ENCODE measurements around the gene HLA-DQB1.

DNA sequence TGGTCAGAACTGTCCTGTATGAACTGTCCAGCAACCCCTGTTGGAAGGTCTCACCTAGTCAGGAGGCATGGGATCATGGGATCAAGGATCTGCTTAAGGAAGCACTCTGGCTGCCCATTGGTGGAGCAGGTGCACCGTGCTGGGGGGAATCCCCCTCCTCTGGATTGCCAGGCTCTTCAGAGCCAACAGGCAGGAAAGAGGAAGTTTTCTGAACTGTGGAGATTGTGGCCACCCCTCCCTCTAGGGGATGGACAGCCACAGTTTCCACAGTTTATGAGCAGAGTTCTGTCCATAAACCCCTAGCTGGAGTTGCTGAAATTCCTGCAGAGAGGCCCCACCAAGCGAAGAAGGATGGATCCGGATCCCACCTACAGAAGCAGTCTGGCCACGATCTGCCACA, 13.0 kb upstream of the HLA-DQB1 start:
- TF ChIP-seq POLR2AphosphoS5 (IDR thresholded peaks at IDR 0.05; ENCODE audit: low read depth, low read length): no peak
- TF ChIP-seq ADNP (CRISPR knock-in tag; IDR thresholded peaks at IDR 0.05): no peak
- no peak for TF ChIP-seq JUND (CRISPR knock-in tag; IDR thresholded peaks at IDR 0.05)
- no peak for TF ChIP-seq NAIF1 (CRISPR knock-in tag; IDR thresholded peaks at IDR 0.05; ENCODE audit: borderline replicate concordance)
- no peak for TF ChIP-seq MAFG (CRISPR knock-in tag; IDR thresholded peaks at IDR 0.05)
- TF ChIP-seq ZNF264 (CRISPR knock-in tag; IDR thresholded peaks at IDR 0.05): no peak

Measured in HepG2 (cell line).